H1 (cell line): ENCODE results near the gene BCL7B.
"Not testable (repeated sequence)": the region's sequence is repeated elsewhere in the genome, so short reads cannot be mapped to it uniquely, and the experiment has no call there.

Source experiments
- CEBPB ChIP-seq: IDR thresholded peaks from 2 replicates; pipeline ENCODE4 v1.6.1; 2012; ENCODE audit warnings: low read depth, low read length
- CTCF ChIP-seq, 3 experiments: IDR thresholded peaks; 1 replicate in 2 of 3; 2 replicates in 1 of 3; pipeline versions ENCODE4 v1.5.1 to v1.6.1; 2011; ENCODE audit warnings: low read length in 3 of 3, mild to moderate bottlenecking in 3 of 3, inconsistent platforms in 2 of 3, low read depth in 1 of 3, moderate library complexity in 1 of 3; ENCODE audit not compliant: insufficient read depth in 1 of 3; ENCODE audit errors: control extremely low read depth in 1 of 3
- EZH2 ChIP-seq: fragments of 200-600 bp; sonication (generic); IDR thresholded peaks from 2 replicates; pipeline ENCODE4 v1.7.1; 2012; ENCODE audit warnings: low read depth, mild to moderate bottlenecking, moderate library complexity, low read length, inconsistent platforms; ENCODE audit not compliant: severe bottlenecking
- NANOG ChIP-seq: IDR thresholded peaks from 2 replicates; pipeline ENCODE4 v1.6.1; 2011; ENCODE audit warnings: low read length, low read depth, mild to moderate bottlenecking, inconsistent platforms; ENCODE audit not compliant: insufficient read depth, poor library complexity, severe bottlenecking
- POLR2A ChIP-seq, 2 experiments: IDR thresholded peaks; 1 replicate in 1 of 2; 2 replicates in 1 of 2; pipeline ENCODE4 v1.6.1; 2011; ENCODE audit warnings: low read depth in 2 of 2, low read length in 2 of 2, mild to moderate bottlenecking in 2 of 2; ENCODE audit errors: control extremely low read depth in 1 of 2
- POLR2AphosphoS5 ChIP-seq: IDR thresholded peaks from 2 replicates; pipeline ENCODE4 v1.6.1; 2011; ENCODE audit warnings: low read depth, low read length
- SIX5 ChIP-seq: IDR thresholded peaks from 2 replicates; pipeline ENCODE4 v1.6.1; 2011; ENCODE audit warnings: mild to moderate bottlenecking, low read depth, low read length
- SP1 ChIP-seq: IDR thresholded peaks from 2 replicates; pipeline ENCODE4 v1.6.1; 2011; ENCODE audit warnings: low read depth, low read length
- TAF1 ChIP-seq: IDR thresholded peaks from 2 replicates; pipeline ENCODE4 v1.6.1; 2011; ENCODE audit warnings: mild to moderate bottlenecking, low read depth, low read length
- YY1 ChIP-seq: IDR thresholded peaks from 2 replicates; pipeline ENCODE4 v1.6.1; 2011; ENCODE audit warnings: low read depth, mild to moderate bottlenecking, low read length

DNA sequence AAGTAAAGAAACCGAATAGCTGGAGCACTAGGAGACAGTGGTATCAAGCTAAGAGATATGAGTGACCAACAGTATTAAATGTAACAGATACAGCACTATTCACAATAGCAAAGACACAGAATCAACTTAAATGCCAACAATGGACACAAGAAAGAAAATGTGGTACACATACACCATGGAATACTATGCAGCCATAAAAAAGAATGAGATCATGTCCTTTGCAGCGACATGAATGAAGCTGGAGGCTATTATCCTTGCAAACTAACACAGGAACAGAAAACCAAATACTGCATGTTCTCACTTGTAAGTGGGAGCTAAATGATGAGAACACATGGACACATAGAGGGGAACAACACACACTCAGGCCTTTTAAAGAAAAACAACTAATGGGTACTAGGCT, 62.0 kb downstream of the BCL7B start:
- not testable (repeated sequence) for TF ChIP-seq CEBPB; POLR2A (IDR thresholded peaks at IDR 0.05; ENCODE audit: control extremely low read depth in 1 of 2, low read depth in 2 of 2, low read length in 2 of 2); CTCF (IDR thresholded peaks at IDR 0.05; ENCODE audit: control extremely low read depth in 1 of 3, insufficient read depth in 1 of 3, low read depth in 1 of 3, low read length in 3 of 3); SIX5; TAF1; SP1; POLR2AphosphoS5; NANOG; YY1; EZH2
